HFFc6 (cell line): ENCODE data around the gene SLC29A3. TPM values are rescaled to one million over a fixed set of nuclear protein-coding genes. Genes with fewer than 3 reads are reported as not detected.

Experiments
- DNase-seq: peaks from one replicate; pipeline ENCODE4 v3.0.0-alpha.2; 2018
- H3K27ac Mint-ChIP-seq: 2 replicates; pipeline ENCODE4 v1.8.0; 2020; ENCODE audit warnings: mild to moderate bottlenecking, mixed read lengths
- H3K27me3 Mint-ChIP-seq: 2 replicates; pipeline ENCODE4 v1.8.0; 2021; ENCODE audit warnings: mild to moderate bottlenecking, moderate library complexity, mixed read lengths; ENCODE audit not compliant: insufficient read depth
- H3K36me3 Mint-ChIP-seq: 2 replicates; pipeline ENCODE4 v1.8.0; 2021; ENCODE audit warnings: low read depth, mixed read lengths
- H3K4me1 Mint-ChIP-seq: 2 replicates; pipeline ENCODE4 v1.8.0; 2020; ENCODE audit warnings: low read depth, mixed read lengths
- H3K4me3 Mint-ChIP-seq: 2 replicates; pipeline ENCODE4 v1.8.0; 2020; ENCODE audit warnings: mild to moderate bottlenecking, moderate library complexity, mixed read lengths
- H3K9me3 Mint-ChIP-seq: 2 replicates; pipeline ENCODE4 v1.8.0; 2020; ENCODE audit warnings: mild to moderate bottlenecking, mixed read lengths
- CTCF ChIP-seq: fragments of 200-600 bp; sonication (generic); IDR thresholded peaks from 2 replicates; pipeline ENCODE4 v1.5.0; 2021; ENCODE audit warnings: antibody characterized with exemption, mild to moderate bottlenecking
- total RNA-seq, 6 experiments: library from RNA; stranded (reverse); fragmentation: NEBNext Ultra II Directional; extraction: Animal tissue kit (Norgen Biotek cat#: 25700); gene quantifications; 2 replicates in 1 of 6; 3 replicates in 5 of 6; pipeline ENCODE4 v1.2.3, GENCODE V29; 2021

Gene SLC29A3
- total RNA-seq, 6 experiments from 2014 or later = 2.1 to 4.4 (median 2.7) TPM

DNA sequence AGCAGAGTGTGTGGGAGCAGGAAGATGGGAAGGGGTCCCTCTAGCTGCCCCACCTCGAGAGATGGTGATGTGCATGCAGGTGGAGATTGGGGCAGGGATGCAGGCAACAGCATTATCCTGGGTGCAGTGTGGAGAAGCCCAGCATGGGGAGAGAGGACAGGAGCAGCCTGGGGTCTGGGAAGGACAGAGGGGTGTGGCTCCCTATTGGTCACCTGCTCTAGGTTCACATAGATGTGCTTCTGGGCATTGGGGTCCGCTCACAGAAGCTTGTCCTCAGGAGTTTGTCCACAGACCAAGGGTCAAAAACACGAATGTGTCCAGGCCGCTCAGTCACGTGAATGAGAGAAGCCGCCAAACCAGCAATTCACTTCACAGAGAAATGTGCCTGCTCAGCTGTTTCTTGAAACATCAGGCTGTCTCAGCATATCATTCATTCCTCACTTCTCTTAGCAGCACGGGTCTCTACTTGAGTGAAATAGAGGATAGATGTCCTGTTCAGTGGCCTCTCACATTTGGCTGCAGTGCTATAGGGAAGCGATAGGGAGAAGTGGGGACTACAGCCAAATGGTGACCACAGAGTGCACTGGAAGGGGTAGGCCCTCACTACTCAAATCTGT is 11.5 kb upstream of the SLC29A3 start:
- Mint-ChIP-seq H3K4me3 (no peak overlapping the region), H3K9me3 (no peaks in the 10 kb centered on the region), H3K4me1 (no peaks in the 10 kb centered on the region), H3K27me3 (peaks cover 6% of the 10 kb centered on the region), H3K36me3 (no peaks in the 10 kb centered on the region), H3K27ac (no peak overlapping the region)
- DNase-seq = no peak
- TF ChIP-seq CTCF = no peak

- peaks cover 6% of the 10 kb centered on the region; the same call in 1 of the 2 replicates for H3K27me3 Mint-ChIP-seq
- H3K27ac Mint-ChIP-seq = no peak overlapping the region
- no peak overlapping the region for H3K4me3 Mint-ChIP-seq
- no peak for DNase-seq
- no peaks in the 10 kb centered on the region for H3K9me3 Mint-ChIP-seq
- H3K4me1 Mint-ChIP-seq = peaks cover 6% of the 10 kb centered on the region
- H3K36me3 Mint-ChIP-seq = no peaks in the 10 kb centered on the region
- no peak for TF ChIP-seq CTCF
Measured at GRCh38 chr10:71308244-71308643, 10.8 kb upstream of the SLC29A3 start.

- DNase-seq = no peak
- Mint-ChIP-seq H3K27ac (no peak overlapping the region), H3K27me3 (peaks cover 6% of the 10 kb centered on the region), H3K4me1 (peaks cover 13% of the 10 kb centered on the region), H3K36me3 (no peaks in the 10 kb centered on the region), H3K4me3 (no peak overlapping the region), H3K9me3 (no peaks in the 10 kb centered on the region)
- no peak for TF ChIP-seq CTCF
Measured at GRCh38 chr10:71308985-71309384, 10.1 kb upstream of the SLC29A3 start.

- Mint-ChIP-seq H3K4me3 (no peak overlapping the region), H3K27ac (no peak overlapping the region), H3K27me3 (peaks cover 6% of the 10 kb centered on the region), H3K9me3 (no peaks in the 10 kb centered on the region), H3K36me3 (no peaks in the 10 kb centered on the region), H3K4me1 (peaks cover 13% of the 10 kb centered on the region)
- no peak for DNase-seq
- TF ChIP-seq CTCF = no peak
Measured at GRCh38 chr10:71309919-71310318, 9.1 kb upstream of the SLC29A3 start.

- Mint-ChIP-seq H3K36me3 (no peaks in the 10 kb centered on the region), H3K9me3 (no peaks in the 10 kb centered on the region), H3K27me3 (peaks cover 4% of the 10 kb centered on the region), H3K4me1 (peaks cover 13% of the 10 kb centered on the region), H3K27ac (no peak overlapping the region), H3K4me3 (no peak overlapping the region)
- no peak for TF ChIP-seq CTCF
- DNase-seq = no peak
Measured at GRCh38 chr10:71312220-71312619, 6.8 kb upstream of the SLC29A3 start.
